ENCODE results near the gene TUG1.

The TUG1 gene

DNA sequence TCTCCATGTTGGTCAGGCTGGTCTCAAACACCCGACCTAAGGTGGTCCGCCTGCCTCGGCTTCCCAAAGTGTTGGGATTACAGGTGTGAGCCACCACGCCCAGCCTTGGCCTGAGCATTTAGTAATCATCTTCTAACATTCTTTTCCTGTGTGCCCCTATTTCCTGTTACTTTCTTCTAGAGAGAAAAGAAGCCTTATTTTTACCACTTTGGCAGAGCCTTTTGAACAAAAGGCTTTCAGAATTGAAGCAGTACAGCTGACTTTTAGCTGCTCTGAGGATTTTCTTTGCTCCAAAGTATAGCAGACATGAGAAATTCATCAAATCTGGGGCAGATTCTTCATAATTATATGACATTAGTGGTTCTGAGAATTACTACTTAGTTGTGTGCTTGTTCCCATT is 13.9 kb upstream of the TUG1 start:
- Histone ChIP-seq H2AFZ (ENCODE audit: low read depth, low read length) (no peak overlapping the region), H3K9me3 (ENCODE audit: low read length) (no peaks in the 10 kb centered on the region), H3K36me3 (ENCODE audit: insufficient read depth, low read length) (peaks cover 83% of the 10 kb centered on the region), H3K4me1 (ENCODE audit: insufficient read depth, low read length) (peaks cover 4% of the 10 kb centered on the region), H3K4me3 (ENCODE audit: low read length) (no peak overlapping the region), H3K27me3 (ENCODE audit: insufficient read depth, low read length) (no peaks in the 10 kb centered on the region)

DNA sequence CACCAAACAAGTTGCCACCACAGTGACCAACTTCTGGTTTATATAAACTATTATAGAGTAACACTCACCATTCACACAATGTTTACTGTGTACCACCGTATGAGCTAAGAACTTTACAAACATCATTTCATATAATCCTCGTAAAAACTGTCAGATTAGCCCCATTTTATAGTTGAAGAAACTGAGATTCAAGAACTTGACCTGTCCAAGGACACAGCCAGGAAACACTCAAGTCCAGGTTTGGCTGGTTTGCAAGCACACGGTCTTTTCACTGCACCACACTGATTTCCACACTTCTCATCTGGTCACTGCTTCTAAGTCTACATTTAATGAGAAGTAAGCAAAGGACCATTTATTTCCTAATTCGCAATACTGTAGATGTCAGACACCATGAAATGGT is 4.2 kb upstream of the TUG1 start:
- Histone ChIP-seq H3K27me3 (ENCODE audit: insufficient read depth, low read length) (no peaks in the 10 kb centered on the region), H3K4me1 (ENCODE audit: insufficient read depth, low read length) (peaks cover 10% of the 10 kb centered on the region), H3K36me3 (ENCODE audit: insufficient read depth, low read length) (peaks cover 25% of the 10 kb centered on the region), H2AFZ (ENCODE audit: low read depth, low read length) (no peak overlapping the region), H3K9me3 (ENCODE audit: low read length) (peaks cover 23% of the 10 kb centered on the region), H3K4me3 (ENCODE audit: low read length) (no peak overlapping the region)

DNA sequence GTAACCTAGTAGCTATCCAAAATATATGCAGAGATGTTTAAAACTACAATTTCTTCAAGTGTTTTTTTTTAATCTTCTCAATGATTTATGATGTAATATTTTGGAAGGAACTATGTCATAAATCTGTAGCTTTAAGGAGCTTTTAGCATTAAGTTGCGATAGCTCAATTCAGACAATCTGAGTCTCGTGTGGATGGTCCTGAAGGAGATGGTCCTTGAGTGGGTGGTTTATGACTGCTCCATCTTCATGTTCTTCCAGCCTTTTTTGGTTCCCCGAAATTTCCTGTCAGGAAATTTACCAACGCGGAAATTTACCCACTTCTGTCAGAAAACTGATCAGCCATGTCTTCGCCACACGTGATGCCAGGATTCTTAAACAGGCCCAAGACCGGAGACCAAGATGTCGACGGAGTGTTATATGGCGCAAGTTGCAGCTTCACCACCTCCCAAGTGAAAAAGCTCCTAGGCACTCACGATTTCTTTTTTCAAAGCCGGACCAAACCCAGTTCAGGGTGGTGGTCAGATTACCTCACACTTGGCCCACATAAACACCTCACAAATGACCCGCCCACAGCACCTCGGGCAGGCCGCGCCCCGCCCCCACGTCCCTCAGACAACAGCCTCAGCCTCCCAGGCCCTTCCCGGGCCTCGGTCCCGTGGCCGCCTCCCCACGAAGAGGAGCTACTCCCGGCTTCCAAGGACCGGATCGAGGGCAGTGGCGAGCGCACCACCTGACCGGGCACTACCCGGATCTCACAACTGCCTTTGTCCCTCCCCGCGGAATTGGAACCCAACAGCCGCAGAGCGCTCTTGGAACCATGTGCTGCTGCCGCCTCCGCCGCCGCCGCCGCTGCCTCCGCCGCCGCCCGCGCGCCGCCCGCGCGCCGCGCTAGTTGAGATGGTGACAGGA is 796 bp upstream of the TUG1 start, which contains the start of gene MORC2:
TSS of gene MORC2 (minus strand) at position 760 of the 909 bp plus-strand sequence. CDS start 885 bp downstream, outside the sequence.
- H3K4me3 ChIP-seq (ENCODE audit: low read length): peak within 1 kb of the TSS; percentile 98
- peak within 1 kb of the TSS; percentile 37 for H2AFZ ChIP-seq (ENCODE audit: low read depth, low read length)
- H3K9me3 ChIP-seq (ENCODE audit: low read length): peaks cover 49% of the 10 kb centered on the region
- peaks cover 44% of the 10 kb centered on the region for H3K36me3 ChIP-seq (ENCODE audit: insufficient read depth, low read length)
- H3K4me1 ChIP-seq (ENCODE audit: insufficient read depth, low read length): peaks cover 25% of the 10 kb centered on the region
- H3K27me3 ChIP-seq (ENCODE audit: insufficient read depth, low read length): no peaks in the 10 kb centered on the region

DNA sequence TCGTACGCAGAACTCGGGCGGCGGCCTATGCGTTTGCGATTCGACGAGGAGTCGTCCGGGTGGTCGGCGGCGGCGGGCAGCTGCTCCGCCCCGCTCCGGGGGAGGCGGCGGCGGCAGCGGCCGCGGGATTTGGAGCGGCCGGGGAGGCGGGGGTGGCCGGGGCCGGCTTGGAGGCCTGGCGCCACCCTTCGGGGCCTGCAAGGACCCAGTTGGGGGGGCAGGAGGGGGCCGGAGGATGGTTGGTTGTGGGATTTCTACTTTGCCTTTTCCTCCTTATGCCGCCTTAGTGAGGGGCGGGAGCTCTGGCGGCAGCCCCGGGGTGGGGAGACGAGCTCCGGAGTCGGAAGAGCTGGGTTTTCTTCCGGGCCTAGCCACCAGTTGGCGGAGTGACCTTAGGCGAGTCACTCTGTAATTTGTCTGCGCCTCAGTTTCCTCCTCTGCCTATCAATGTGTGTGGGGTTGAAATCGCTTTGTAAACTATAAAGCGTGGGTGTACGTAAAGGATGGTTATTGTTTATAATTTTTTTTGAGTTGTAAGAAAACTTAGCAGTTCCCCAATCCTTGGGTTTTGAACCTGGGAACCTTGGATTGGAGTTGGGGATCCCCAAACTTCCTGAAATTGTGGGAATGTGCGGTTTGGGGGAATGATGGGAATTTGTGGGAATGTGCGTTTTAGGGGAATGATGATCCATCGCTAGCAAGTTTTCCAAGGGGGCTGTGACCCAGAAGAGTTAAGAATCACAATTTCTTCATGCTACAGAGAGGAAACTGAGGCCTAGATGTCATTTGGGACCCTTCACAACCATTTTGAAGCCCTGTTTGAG is 679 bp downstream of the TUG1 start:
- no peaks in the 10 kb centered on the region for H3K27me3 ChIP-seq (ENCODE audit: insufficient read depth, low read length)
- peak overlapping the region; percentile 37 for H2AFZ ChIP-seq (ENCODE audit: low read depth, low read length)
- H3K36me3 ChIP-seq (ENCODE audit: insufficient read depth, low read length): peaks cover 59% of the 10 kb centered on the region
- peaks cover 25% of the 10 kb centered on the region for H3K4me1 ChIP-seq (ENCODE audit: insufficient read depth, low read length)
- peak overlapping the region; percentile 98 for H3K4me3 ChIP-seq (ENCODE audit: low read length)
- H3K9me3 ChIP-seq (ENCODE audit: low read length): peaks cover 60% of the 10 kb centered on the region

GRCh38 chr22:30970356-30970746 is 1.3 kb downstream of the TUG1 start:
- Histone ChIP-seq H3K27me3 (ENCODE audit: insufficient read depth, low read length) (no peaks in the 10 kb centered on the region), H3K4me3 (ENCODE audit: low read length) (peak overlapping the region; percentile 98), H3K36me3 (ENCODE audit: insufficient read depth, low read length) (peaks cover 65% of the 10 kb centered on the region), H2AFZ (ENCODE audit: low read depth, low read length) (no peak overlapping the region), H3K9me3 (ENCODE audit: low read length) (peaks cover 65% of the 10 kb centered on the region), H3K4me1 (ENCODE audit: insufficient read depth, low read length) (peaks cover 25% of the 10 kb centered on the region)

DNA sequence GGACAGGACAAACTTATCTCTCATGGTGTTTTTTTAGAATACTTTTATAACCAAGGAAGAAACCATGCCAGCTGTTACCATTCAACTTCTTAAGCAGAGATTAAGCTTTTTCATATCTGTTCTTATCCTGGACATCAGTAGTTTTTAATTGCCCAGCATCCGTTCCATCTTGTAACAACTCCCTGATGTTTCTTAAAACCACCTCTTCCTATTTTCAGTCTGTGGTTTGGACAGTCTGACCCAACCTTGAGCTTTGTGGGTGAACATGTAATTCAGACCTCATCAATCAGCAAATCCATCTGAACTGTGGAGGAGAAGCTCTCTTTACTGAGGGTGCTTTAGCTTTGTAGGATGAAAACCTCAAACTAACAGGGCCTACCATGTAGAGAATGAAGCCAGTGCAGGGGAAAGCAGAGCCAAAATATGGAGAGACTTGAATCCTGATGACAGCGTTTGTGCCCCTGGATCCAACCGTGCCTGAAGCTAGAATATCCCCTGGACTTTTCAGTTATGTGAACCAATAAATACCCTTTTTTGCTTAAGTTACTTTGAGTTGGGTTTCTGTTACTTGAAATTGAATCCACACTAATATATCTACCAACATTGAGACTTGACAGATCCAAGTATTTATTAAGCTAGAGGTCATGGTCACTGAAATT is 9.4 kb downstream of the TUG1 start:
- Histone ChIP-seq H3K9me3 (ENCODE audit: low read length) (peaks cover 42% of the 10 kb centered on the region), H3K4me3 (ENCODE audit: low read length) (no peak overlapping the region), H3K36me3 (ENCODE audit: insufficient read depth, low read length) (peaks cover 46% of the 10 kb centered on the region), H2AFZ (ENCODE audit: low read depth, low read length) (no peak overlapping the region), H3K4me1 (ENCODE audit: insufficient read depth, low read length) (no peaks in the 10 kb centered on the region), H3K27me3 (ENCODE audit: insufficient read depth, low read length) (no peaks in the 10 kb centered on the region)

DNA sequence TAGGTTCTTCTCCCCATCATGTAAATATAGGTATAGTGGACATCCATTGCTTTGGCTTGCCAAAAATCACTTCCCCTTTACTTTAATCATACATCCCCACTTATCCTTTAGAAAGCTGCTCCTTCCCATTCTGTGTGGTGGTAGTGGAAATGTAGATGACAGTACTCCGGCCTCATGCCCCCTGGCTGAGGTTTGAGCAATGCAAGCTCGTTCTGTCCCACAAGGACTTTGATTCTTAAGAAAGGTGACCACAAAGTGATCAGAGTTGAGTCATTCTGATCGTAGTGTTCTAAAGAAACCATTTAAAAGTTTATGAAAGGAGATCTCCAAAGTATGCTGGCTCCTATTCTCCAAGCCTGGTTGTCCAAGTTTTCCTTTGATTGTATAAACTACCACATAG is 10.9 kb downstream of the TUG1 start:
- H3K27me3 ChIP-seq (ENCODE audit: insufficient read depth, low read length): no peaks in the 10 kb centered on the region
- H3K4me3 ChIP-seq (ENCODE audit: low read length): no peak overlapping the region
- H3K9me3 ChIP-seq (ENCODE audit: low read length): peaks cover 27% of the 10 kb centered on the region
- H2AFZ ChIP-seq (ENCODE audit: low read depth, low read length): no peak overlapping the region
- peaks cover 31% of the 10 kb centered on the region for H3K36me3 ChIP-seq (ENCODE audit: insufficient read depth, low read length)
- H3K4me1 ChIP-seq (ENCODE audit: insufficient read depth, low read length): no peaks in the 10 kb centered on the region

- Histone ChIP-seq H3K4me3 (ENCODE audit: low read length) (no peak overlapping the region), H2AFZ (ENCODE audit: low read depth, low read length) (no peak overlapping the region), H3K27me3 (ENCODE audit: insufficient read depth, low read length) (no peaks in the 10 kb centered on the region), H3K9me3 (ENCODE audit: low read length) (peaks cover 13% of the 10 kb centered on the region), H3K4me1 (ENCODE audit: insufficient read depth, low read length) (no peaks in the 10 kb centered on the region), H3K36me3 (ENCODE audit: insufficient read depth, low read length) (peaks cover 6% of the 10 kb centered on the region)
Measured at GRCh38 chr22:30982512-30982911, 13.4 kb downstream of the TUG1 start.

GRCh38 chr22:30984317-30984716 is 15.3 kb downstream of the TUG1 start:
- Histone ChIP-seq H3K4me1 (ENCODE audit: insufficient read depth, low read length) (no peaks in the 10 kb centered on the region), H3K9me3 (ENCODE audit: low read length) (peaks cover 3% of the 10 kb centered on the region), H2AFZ (ENCODE audit: low read depth, low read length) (no peak overlapping the region), H3K36me3 (ENCODE audit: insufficient read depth, low read length) (no peaks in the 10 kb centered on the region), H3K4me3 (ENCODE audit: low read length) (no peak overlapping the region), H3K27me3 (ENCODE audit: insufficient read depth, low read length) (no peaks in the 10 kb centered on the region)

DNA sequence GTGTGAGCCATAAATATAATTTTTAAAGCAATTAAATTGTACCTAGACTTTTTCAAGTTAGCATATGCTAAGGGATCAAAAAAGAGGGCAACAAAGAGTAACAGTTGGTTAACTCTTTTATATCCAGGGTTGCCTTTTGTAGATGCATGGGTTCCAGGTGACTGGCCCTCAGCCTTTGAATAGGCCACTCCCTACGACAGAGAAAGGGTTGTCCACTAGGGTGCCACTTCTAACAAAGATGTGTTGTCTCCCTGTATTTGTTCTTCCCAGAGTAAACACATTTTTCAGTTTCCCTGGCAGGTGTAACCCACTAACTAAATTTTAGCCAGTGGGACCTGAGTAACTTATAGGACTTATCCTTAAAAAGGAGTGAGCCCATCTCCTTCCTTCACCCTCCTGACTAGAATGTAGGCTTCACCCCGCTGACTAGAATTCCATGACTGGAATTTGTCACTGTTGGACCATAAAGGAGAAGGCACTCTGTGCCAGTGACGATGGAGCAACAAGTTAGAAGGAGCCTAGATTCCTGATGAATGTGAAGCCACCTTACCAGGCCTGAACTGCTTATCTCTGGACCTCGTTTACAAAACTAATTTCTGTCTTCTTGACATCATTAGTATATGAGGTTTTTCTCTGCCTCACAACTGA is 16.6 kb downstream of the TUG1 start:
- H3K36me3 ChIP-seq (ENCODE audit: insufficient read depth, low read length): no peaks in the 10 kb centered on the region
- H3K27me3 ChIP-seq (ENCODE audit: insufficient read depth, low read length): no peaks in the 10 kb centered on the region
- H3K9me3 ChIP-seq (ENCODE audit: low read length): peaks cover 4% of the 10 kb centered on the region
- H3K4me3 ChIP-seq (ENCODE audit: low read length): no peak overlapping the region
- H3K4me1 ChIP-seq (ENCODE audit: insufficient read depth, low read length): no peaks in the 10 kb centered on the region
- H2AFZ ChIP-seq (ENCODE audit: low read depth, low read length): no peak overlapping the region

- H3K9me3 ChIP-seq (ENCODE audit: low read length): peaks cover 8% of the 10 kb centered on the region
- H3K4me3 ChIP-seq (ENCODE audit: low read length): no peak overlapping the region
- no peaks in the 10 kb centered on the region for H3K27me3 ChIP-seq (ENCODE audit: insufficient read depth, low read length)
- H3K4me1 ChIP-seq (ENCODE audit: insufficient read depth, low read length): no peaks in the 10 kb centered on the region
- H2AFZ ChIP-seq (ENCODE audit: low read depth, low read length): no peak overlapping the region
- H3K36me3 ChIP-seq (ENCODE audit: insufficient read depth, low read length): no peaks in the 10 kb centered on the region
Measured at GRCh38 chr22:30989474-30989873, 20.4 kb downstream of the TUG1 start.

DNA sequence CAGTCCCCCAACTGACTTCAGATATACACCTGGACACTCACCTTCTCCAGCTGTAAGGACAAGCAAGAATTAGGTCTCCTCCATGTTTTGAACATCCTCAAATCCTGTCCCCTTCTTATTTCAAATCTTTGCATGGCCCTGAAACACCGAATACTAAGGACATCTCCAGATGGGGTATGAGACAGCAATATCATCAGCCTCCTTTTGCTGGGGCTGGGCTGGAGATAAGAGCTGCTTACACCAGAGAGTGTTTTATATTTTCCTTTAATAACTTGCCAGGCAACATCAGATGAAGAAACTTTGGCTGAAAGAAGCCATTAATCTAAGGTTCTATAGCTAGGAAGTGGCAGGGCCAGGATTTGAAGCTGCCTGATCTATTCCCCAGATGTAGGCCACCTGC is 21.6 kb downstream of the TUG1 start:
- no peaks in the 10 kb centered on the region for H3K36me3 ChIP-seq (ENCODE audit: insufficient read depth, low read length)
- no peak overlapping the region for H2AFZ ChIP-seq (ENCODE audit: low read depth, low read length)
- no peaks in the 10 kb centered on the region for H3K27me3 ChIP-seq (ENCODE audit: insufficient read depth, low read length)
- H3K4me3 ChIP-seq (ENCODE audit: low read length): no peak overlapping the region
- no peaks in the 10 kb centered on the region for H3K4me1 ChIP-seq (ENCODE audit: insufficient read depth, low read length)
- H3K9me3 ChIP-seq (ENCODE audit: low read length): peaks cover 8% of the 10 kb centered on the region
